ENCODE measurements around the gene EPC2.

DNA sequence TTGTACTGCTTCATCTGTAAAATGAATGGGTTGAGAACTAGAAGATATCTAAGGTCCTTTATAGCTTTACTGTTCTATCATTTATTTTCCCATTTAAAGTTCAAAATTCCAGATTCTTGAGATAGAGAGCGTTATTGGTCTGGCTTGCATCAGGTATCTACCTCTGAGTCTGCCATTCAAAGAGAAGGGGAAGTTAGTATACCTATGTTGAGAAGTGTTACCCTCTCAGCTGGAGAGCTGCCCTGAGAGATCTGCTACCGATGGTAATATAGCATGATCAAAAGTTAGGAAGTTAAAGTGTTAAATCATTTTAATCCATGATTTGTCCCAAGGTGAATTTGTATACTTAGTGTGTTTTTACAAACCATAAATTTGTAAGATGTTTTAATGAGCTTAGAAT lies 7.4 kb downstream of the EPC2 start:
- TF ChIP-seq POLR2AphosphoS5 (IDR thresholded peaks at IDR 0.05; ENCODE audit: low read depth, low read length) (no peak), POLR2A (IDR thresholded peaks at IDR 0.05; ENCODE audit: low read depth, low read length) (no peak), TAF1 (IDR thresholded peaks at IDR 0.05; ENCODE audit: low read depth, low read length) (no peak)
